ENCODE measurements around the gene TNS4.
A peak's percentile ranks its signal among the peaks of the same experiment; 100 is the strongest.

Gene TNS4

GRCh38 chr17:40473573-40474365 is 27.7 kb downstream of the TNS4 start:
- H3K9ac ChIP-seq (ENCODE audit: low read depth, low read length, poor library complexity), result no peak overlapping the region
- no peak overlapping the region for H4K8ac ChIP-seq (ENCODE audit: low read depth, low read length)
- H3K23ac ChIP-seq (ENCODE audit: low read depth, low read length, poor library complexity), result no peak overlapping the region
- peaks cover 2 to 9% of the 10 kb centered on the region in 2 donors for H3K4me1 ChIP-seq (ENCODE audit: control insufficient read depth in 2 of 2, insufficient read depth in 1 of 2, low read depth in 1 of 2, low read length in 2 of 2)
- H2BK5ac ChIP-seq (ENCODE audit: low read length), result no peak overlapping the region
- H2BK120ac ChIP-seq (ENCODE audit: low read depth, low read length), result no peak overlapping the region
- no peak overlapping the region for H3K18ac ChIP-seq (ENCODE audit: low read length)
- no peak overlapping the region for H3K27ac ChIP-seq (replicated peaks; ENCODE audit: low read length)
- peak overlapping the region in 1 of 2 donors; percentile 36 for H3K4me3 ChIP-seq (ENCODE audit: low read length in 2 of 2)
- no peaks in the 10 kb centered on the region for H3K36me3 ChIP-seq (replicated peaks in 1 of 2; ENCODE audit: control insufficient read depth in 2 of 2, insufficient read depth in 2 of 2, low read length in 2 of 2)
- no peak for DNase-seq (ENCODE audit: low spot score)
- H3K79me1 ChIP-seq (ENCODE audit: low read depth, low read length), result no peaks in the 10 kb centered on the region
- H3K4me2 ChIP-seq (ENCODE audit: insufficient read depth, low read length, poor library complexity, severe bottlenecking), result no peak overlapping the region
- H2AK5ac ChIP-seq (ENCODE audit: low read depth, low read length), result peak overlapping the region; percentile 33
- H3K14ac ChIP-seq (ENCODE audit: low read length), result no peak overlapping the region
- no peaks in the 10 kb centered on the region for H3K27me3 ChIP-seq (ENCODE audit: control insufficient read depth in 3 of 3, insufficient read depth in 3 of 3, low read depth in 1 of 3, low read length in 3 of 3)
- no peak overlapping the region for H3K4ac ChIP-seq (ENCODE audit: low read length)
- H2BK12ac ChIP-seq (ENCODE audit: low read length), result no peak overlapping the region
- H4K91ac ChIP-seq (ENCODE audit: low read depth, low read length, poor library complexity), result no peak overlapping the region
- peaks cover 3 to 14% of the 10 kb centered on the region in 2 donors for H3K9me3 ChIP-seq (replicated peaks in 1 of 2; ENCODE audit: control insufficient read depth in 2 of 2, insufficient read depth in 1 of 2, low read depth in 1 of 2, low read length in 2 of 2)
- H2BK15ac ChIP-seq (ENCODE audit: low read length), result no peak overlapping the region
- WGBS, 2 donors (ENCODE audit: extremely low coverage in 2 of 2, insufficient read length in 2 of 2, insufficient replicate concordance in 1 of 2), result no CpG with 5 or more reads among the region's 16 CpGs
- peak overlapping the region; percentile 57 for H2AFZ ChIP-seq (ENCODE audit: low read length)

DNA sequence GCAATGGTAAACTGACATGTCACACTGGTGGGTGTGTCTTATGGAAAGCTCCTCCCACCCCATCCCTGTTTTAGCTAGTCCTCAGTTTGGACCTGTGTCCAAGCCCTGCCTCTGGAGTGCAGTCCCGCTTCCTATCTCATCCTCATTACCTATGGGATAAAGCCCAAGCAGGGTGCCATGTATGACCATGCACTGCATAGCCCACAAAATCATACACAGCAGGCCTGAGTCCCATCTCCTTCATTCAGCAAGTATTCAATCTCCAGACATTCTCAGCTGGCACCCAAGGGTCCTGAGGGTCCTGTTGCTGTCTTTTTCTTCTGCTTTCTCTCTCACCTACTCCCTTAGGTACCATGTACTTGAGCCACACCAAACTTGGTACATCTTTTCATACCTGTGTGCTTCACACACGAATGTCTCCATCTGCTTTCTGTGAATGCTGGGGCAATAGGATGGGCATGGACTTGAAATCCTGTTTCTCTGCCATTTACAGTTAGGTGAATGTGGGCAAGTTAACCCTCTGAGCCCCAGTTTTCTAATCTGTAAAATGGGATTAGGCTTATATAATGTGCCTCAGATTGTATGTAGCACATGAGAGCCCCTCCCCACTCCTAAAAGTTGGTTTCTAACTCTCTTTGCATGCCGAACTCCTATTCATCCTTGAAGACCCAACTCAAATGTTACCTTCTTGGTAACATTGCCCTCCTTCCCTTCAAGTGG is 28.5 kb downstream of the TNS4 start:
- Histone ChIP-seq H3K9ac (ENCODE audit: low read depth, low read length, poor library complexity) (no peak overlapping the region), H3K23ac (ENCODE audit: low read depth, low read length, poor library complexity) (no peak overlapping the region), H3K4ac (ENCODE audit: low read length) (no peak overlapping the region), H2AFZ (ENCODE audit: low read length) (no peak overlapping the region), H3K4me1 (ENCODE audit: control insufficient read depth in 2 of 2, insufficient read depth in 1 of 2, low read depth in 1 of 2, low read length in 2 of 2) (peaks cover 2 to 9% of the 10 kb centered on the region in 2 donors), H2BK120ac (ENCODE audit: low read depth, low read length) (no peak overlapping the region), H3K4me3 (ENCODE audit: low read length in 2 of 2) (no peak overlapping the region), H3K18ac (ENCODE audit: low read length) (no peak overlapping the region), H3K4me2 (ENCODE audit: insufficient read depth, low read length, poor library complexity, severe bottlenecking) (no peak overlapping the region), H2BK5ac (ENCODE audit: low read length) (no peak overlapping the region), H2BK12ac (ENCODE audit: low read length) (no peak overlapping the region), H2BK15ac (ENCODE audit: low read length) (no peak overlapping the region), H4K91ac (ENCODE audit: low read depth, low read length, poor library complexity) (no peak overlapping the region), H4K8ac (ENCODE audit: low read depth, low read length) (no peak overlapping the region), H3K36me3 (replicated peaks in 1 of 2; ENCODE audit: control insufficient read depth in 2 of 2, insufficient read depth in 2 of 2, low read length in 2 of 2) (no peaks in the 10 kb centered on the region), H3K9me3 (replicated peaks in 1 of 2; ENCODE audit: control insufficient read depth in 2 of 2, insufficient read depth in 1 of 2, low read depth in 1 of 2, low read length in 2 of 2) (peaks cover 3 to 14% of the 10 kb centered on the region in 2 donors), H3K27ac (replicated peaks; ENCODE audit: low read length) (no peak overlapping the region), H3K79me1 (ENCODE audit: low read depth, low read length) (no peaks in the 10 kb centered on the region), H3K14ac (ENCODE audit: low read length) (no peak overlapping the region), H2AK5ac (ENCODE audit: low read depth, low read length) (no peak overlapping the region), H3K27me3 (ENCODE audit: control insufficient read depth in 3 of 3, insufficient read depth in 3 of 3, low read depth in 1 of 3, low read length in 3 of 3) (no peaks in the 10 kb centered on the region)
- no peak for DNase-seq (ENCODE audit: low spot score)
- WGBS, 2 donors (ENCODE audit: extremely low coverage in 2 of 2, insufficient read length in 2 of 2, insufficient replicate concordance in 1 of 2), result no CpG with 5 or more reads among the region's 3 CpGs

GRCh38 chr17:40471846-40472732 is 29.3 kb downstream of the TNS4 start:
- H2AFZ ChIP-seq (ENCODE audit: low read length), result no peak overlapping the region
- no peak overlapping the region for H2AK5ac ChIP-seq (ENCODE audit: low read depth, low read length)
- WGBS, 2 donors (ENCODE audit: extremely low coverage in 2 of 2, insufficient read length in 2 of 2, insufficient replicate concordance in 1 of 2), result no CpG with 5 or more reads among the region's 6 CpGs
- no peak overlapping the region for H2BK5ac ChIP-seq (ENCODE audit: low read length)
- no peak overlapping the region for H2BK15ac ChIP-seq (ENCODE audit: low read length)
- H3K9ac ChIP-seq (ENCODE audit: low read depth, low read length, poor library complexity), result no peak overlapping the region
- no peaks in the 10 kb centered on the region for H3K36me3 ChIP-seq (replicated peaks in 1 of 2; ENCODE audit: control insufficient read depth in 2 of 2, insufficient read depth in 2 of 2, low read length in 2 of 2)
- H3K4me2 ChIP-seq (ENCODE audit: insufficient read depth, low read length, poor library complexity, severe bottlenecking), result no peak overlapping the region
- H3K9me3 ChIP-seq (replicated peaks in 1 of 2; ENCODE audit: control insufficient read depth in 2 of 2, insufficient read depth in 1 of 2, low read depth in 1 of 2, low read length in 2 of 2), result peaks cover 3 to 14% of the 10 kb centered on the region in 2 donors
- no peak overlapping the region for H3K23ac ChIP-seq (ENCODE audit: low read depth, low read length, poor library complexity)
- H3K27me3 ChIP-seq (ENCODE audit: control insufficient read depth in 3 of 3, insufficient read depth in 3 of 3, low read depth in 1 of 3, low read length in 3 of 3), result no peaks in the 10 kb centered on the region
- H3K4me3 ChIP-seq (ENCODE audit: low read length in 2 of 2), result no peak overlapping the region
- no peak overlapping the region for H2BK120ac ChIP-seq (ENCODE audit: low read depth, low read length)
- no peak overlapping the region for H3K18ac ChIP-seq (ENCODE audit: low read length)
- no peak for DNase-seq (ENCODE audit: low spot score)
- H3K4me1 ChIP-seq (ENCODE audit: control insufficient read depth in 2 of 2, insufficient read depth in 1 of 2, low read depth in 1 of 2, low read length in 2 of 2), result peaks cover 2 to 9% of the 10 kb centered on the region in 2 donors
- no peak overlapping the region for H2BK12ac ChIP-seq (ENCODE audit: low read length)
- H4K8ac ChIP-seq (ENCODE audit: low read depth, low read length), result no peak overlapping the region
- no peaks in the 10 kb centered on the region for H3K79me1 ChIP-seq (ENCODE audit: low read depth, low read length)
- no peak overlapping the region for H3K27ac ChIP-seq (replicated peaks; ENCODE audit: low read length)
- no peak overlapping the region for H4K91ac ChIP-seq (ENCODE audit: low read depth, low read length, poor library complexity)
- H3K14ac ChIP-seq (ENCODE audit: low read length), result no peak overlapping the region
- no peak overlapping the region for H3K4ac ChIP-seq (ENCODE audit: low read length)
